RWPE2 (cell line): ENCODE results near the gene COL27A1.

Source experiments
- ATAC-seq: fragments of 200-7000 bp; cut with Tn5 transposase; 3 replicates; pipeline ENCODE4 v1.9.1; 2021; ENCODE audit warnings: low read depth
- DNase-seq: peaks from one replicate; pipeline ENCODE4 v3.0.0-alpha.2; 2020; ENCODE audit warnings: low spot score
- H3K27ac ChIP-seq: fragments of 450-650 bp; 2 replicates; pipeline ENCODE4 v1.5.1; 2017; ENCODE audit warnings: mild to moderate bottlenecking; ENCODE audit not compliant: poor library complexity, severe bottlenecking
- H3K27me3 ChIP-seq: fragments of 250-450 bp; sonication (Bioruptor Pico); 2 replicates; pipeline ENCODE4 v1.5.1; 2021; ENCODE audit warnings: mild to moderate bottlenecking, moderate library complexity; ENCODE audit not compliant: insufficient read depth, poor library complexity, severe bottlenecking
- H3K36me3 ChIP-seq: fragments of 250-450 bp; sonication (Bioruptor Pico); 2 replicates; pipeline ENCODE4 v1.5.1; 2020; ENCODE audit warnings: low read depth, mild to moderate bottlenecking, moderate library complexity
- H3K4me1 ChIP-seq: fragments of 250-450 bp; sonication (Bioruptor Pico); 2 replicates; pipeline ENCODE4 v1.5.1; 2021; ENCODE audit warnings: mild to moderate bottlenecking, moderate library complexity; ENCODE audit not compliant: insufficient read depth, poor library complexity, severe bottlenecking
- H3K4me3 ChIP-seq: fragments of 250-450 bp; sonication (Bioruptor Pico); 2 replicates; pipeline ENCODE4 v1.5.1; 2021; ENCODE audit warnings: mild to moderate bottlenecking, moderate library complexity; ENCODE audit not compliant: severe bottlenecking
- H3K9me3 ChIP-seq: fragments of 250-450 bp; sonication (Bioruptor Pico); 2 replicates; pipeline ENCODE4 v1.5.1; 2021; ENCODE audit warnings: mild to moderate bottlenecking, moderate library complexity; ENCODE audit not compliant: severe bottlenecking
- TF ChIP-seq, protein P1 (sequence below): fragments of 450-650 bp; IDR thresholded peaks from one replicate; pipeline ENCODE4 v1.5.1; 2017; ENCODE audit warnings: mild to moderate bottlenecking, moderate library complexity; ENCODE audit not compliant: poor library complexity, severe bottlenecking

COL27A1 gene

DNA sequence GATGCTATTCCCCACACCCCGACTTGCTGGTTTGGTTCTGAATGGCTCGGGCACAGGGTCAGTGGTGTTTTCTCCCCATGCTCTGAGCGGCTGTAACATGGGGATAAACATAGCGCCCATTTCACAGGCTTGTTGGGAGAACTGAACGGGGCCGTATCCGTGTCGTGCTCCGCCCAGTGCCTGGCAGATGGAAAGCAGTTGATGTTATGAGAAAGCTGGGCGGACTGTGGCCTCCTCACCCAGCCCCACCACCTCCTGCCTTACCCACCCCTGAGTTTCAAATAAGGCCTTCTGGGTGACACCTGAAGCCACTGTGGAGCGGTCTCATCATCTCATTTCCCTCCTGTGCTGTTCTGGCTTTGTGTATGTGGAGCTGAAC, 188.8 kb downstream of the COL27A1 start:
- no peak overlapping the region for H3K4me3 ChIP-seq
- TF ChIP-seq, protein P1, sequence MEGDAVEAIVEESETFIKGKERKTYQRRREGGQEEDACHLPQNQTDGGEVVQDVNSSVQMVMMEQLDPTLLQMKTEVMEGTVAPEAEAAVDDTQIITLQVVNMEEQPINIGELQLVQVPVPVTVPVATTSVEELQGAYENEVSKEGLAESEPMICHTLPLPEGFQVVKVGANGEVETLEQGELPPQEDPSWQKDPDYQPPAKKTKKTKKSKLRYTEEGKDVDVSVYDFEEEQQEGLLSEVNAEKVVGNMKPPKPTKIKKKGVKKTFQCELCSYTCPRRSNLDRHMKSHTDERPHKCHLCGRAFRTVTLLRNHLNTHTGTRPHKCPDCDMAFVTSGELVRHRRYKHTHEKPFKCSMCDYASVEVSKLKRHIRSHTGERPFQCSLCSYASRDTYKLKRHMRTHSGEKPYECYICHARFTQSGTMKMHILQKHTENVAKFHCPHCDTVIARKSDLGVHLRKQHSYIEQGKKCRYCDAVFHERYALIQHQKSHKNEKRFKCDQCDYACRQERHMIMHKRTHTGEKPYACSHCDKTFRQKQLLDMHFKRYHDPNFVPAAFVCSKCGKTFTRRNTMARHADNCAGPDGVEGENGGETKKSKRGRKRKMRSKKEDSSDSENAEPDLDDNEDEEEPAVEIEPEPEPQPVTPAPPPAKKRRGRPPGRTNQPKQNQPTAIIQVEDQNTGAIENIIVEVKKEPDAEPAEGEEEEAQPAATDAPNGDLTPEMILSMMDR = no peak
- H3K9me3 ChIP-seq = no peaks in the 10 kb centered on the region
- H3K27ac ChIP-seq = no peak overlapping the region
- DNase-seq = no peak
- ATAC-seq = no peak
- H3K4me1 ChIP-seq = peaks cover 13% of the 10 kb centered on the region
- H3K36me3 ChIP-seq = peaks cover 27% of the 10 kb centered on the region
- no peaks in the 10 kb centered on the region for H3K27me3 ChIP-seq

DNA sequence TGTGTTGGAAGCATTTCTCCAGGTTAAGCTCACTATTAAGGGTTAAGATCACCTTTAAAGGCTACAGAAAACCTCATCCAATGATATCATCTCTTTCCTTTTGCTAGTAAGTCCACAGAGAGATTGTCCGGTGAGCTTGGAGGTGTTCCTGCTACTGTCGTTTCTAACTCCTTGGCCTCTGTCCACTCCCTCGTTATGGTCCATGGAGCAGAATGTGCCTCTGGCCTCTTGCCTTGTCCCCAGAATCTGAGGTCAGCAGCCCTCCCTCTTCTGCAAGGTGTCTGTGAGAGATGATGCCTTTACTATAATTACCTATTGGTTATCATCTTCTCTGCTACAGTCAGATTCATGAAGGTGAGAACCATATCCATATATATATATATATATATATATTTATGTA, 189.4 kb downstream of the COL27A1 start:
- no peak for ATAC-seq
- peaks cover 27% of the 10 kb centered on the region for H3K36me3 ChIP-seq

DNA sequence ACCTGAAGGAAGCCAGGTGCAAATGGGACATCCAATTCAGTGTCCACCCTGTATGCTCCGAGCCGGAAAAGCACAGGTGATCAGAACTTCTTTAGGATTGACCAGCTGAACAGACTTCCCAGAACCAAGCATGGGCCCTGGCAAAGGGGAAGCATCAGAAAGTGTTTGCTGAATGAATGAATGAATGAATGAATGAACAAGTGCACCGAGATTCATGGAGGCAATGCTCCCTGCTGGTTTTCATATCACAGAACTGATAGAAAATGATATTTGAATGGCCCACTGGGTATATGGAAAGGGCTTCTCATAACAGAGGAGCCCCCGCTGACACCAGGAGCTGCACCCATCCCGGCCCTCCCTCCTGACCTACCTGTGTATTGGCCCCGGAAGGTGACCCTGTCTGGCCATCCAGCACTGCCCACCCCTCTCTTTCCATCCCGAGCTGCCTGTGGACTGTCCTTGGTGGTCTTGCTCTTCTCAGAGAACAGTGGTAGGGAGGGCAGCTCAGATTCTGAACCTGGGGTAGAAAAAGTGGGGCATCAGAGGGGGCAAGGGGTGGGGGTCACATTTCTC, 190.2 kb downstream of the COL27A1 start:
- H3K9me3 ChIP-seq = no peaks in the 10 kb centered on the region
- H3K4me3 ChIP-seq = no peak overlapping the region
- peaks cover 22% of the 10 kb centered on the region for H3K36me3 ChIP-seq
- H3K4me1 ChIP-seq = peaks cover 18% of the 10 kb centered on the region
- ATAC-seq (no peak), DNase-seq (no peak)
- H3K27ac ChIP-seq = no peak overlapping the region
- no peaks in the 10 kb centered on the region for H3K27me3 ChIP-seq
- TF ChIP-seq, protein P1 = no peak

More for the DNA sequence above, 189.4 kb downstream of the COL27A1 start:
- TF ChIP-seq, protein P1 = no peak
- Histone ChIP-seq H3K27ac (no peak overlapping the region), H3K27me3 (no peaks in the 10 kb centered on the region), H3K9me3 (no peaks in the 10 kb centered on the region), H3K4me3 (no peak overlapping the region), H3K4me1 (peaks cover 18% of the 10 kb centered on the region)
- DNase-seq = no peak

DNA sequence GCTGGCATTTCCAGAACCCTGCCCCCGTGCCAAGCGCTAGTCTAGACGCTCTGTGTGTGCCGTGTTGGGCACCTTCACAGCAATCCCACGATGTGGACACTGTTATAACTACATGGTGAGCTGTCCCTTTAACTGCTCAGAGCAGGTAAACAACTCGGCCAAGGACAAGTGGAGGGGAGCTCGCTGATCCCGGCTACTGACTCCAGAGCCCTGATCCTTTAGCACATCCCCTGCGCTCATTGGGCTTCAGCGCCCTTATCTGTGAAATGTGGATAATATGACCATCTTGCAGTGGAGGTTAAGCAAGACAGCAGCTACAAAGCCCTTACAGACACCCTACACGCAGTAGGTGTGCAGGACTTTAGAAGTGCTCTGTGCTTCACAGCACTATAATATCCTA, 190.8 kb downstream of the COL27A1 start:
- no peak overlapping the region for H3K27ac ChIP-seq
- peaks cover 18% of the 10 kb centered on the region for H3K4me1 ChIP-seq
- no peaks in the 10 kb centered on the region for H3K27me3 ChIP-seq
- H3K4me3 ChIP-seq = no peak overlapping the region
- TF ChIP-seq, protein P1 = no peak
- peaks cover 22% of the 10 kb centered on the region for H3K36me3 ChIP-seq
- ATAC-seq (no peak), DNase-seq (no peak)
- no peaks in the 10 kb centered on the region for H3K9me3 ChIP-seq

DNA sequence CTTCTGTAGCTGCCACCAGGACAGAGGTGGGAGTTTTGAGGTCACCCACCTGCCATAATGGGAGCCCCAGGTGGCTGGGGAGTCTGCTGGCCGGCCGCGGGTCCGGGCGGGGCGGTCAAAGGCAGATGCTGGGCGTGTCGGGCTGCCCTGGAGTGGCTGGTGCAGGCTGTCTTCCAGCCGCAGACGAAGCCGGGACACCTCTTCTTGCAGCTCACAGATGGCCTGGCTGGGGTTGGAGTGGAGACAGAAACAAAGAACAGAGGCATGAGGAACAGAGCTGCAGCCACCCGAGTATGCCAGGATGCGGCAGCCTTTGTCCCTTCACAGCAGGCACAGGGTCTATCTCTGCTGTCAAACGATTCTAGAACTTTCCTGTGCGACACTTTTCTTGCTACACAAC, 192.3 kb downstream of the COL27A1 start:
- Histone ChIP-seq H3K27me3 (no peaks in the 10 kb centered on the region), H3K9me3 (no peaks in the 10 kb centered on the region), H3K36me3 (peaks cover 26% of the 10 kb centered on the region), H3K4me3 (no peak overlapping the region), H3K4me1 (peaks cover 18% of the 10 kb centered on the region), H3K27ac (no peak overlapping the region)
- TF ChIP-seq, protein P1 = no peak
- no peak for DNase-seq
- no peak for ATAC-seq
